ENCODE data around the gene PIK3C2A.
"Not testable (repeated sequence)": the region's sequence is repeated elsewhere in the genome, so short reads cannot be mapped to it uniquely, and the experiment has no call there.

The PIK3C2A gene

GRCh38 chr11:17207317-17208256 lies at the start of gene PIK3C2A:
Gene PIK3C2A (minus strand): TSS chr11:17207986. CDS start chr11:17169741, 38,245 bp downstream.
- in situ Hi-C loops (cut with MboI; ENCODE audit: low pct_unique_long_range_greater_than_20kb, low sequenced_read_pairs), result no loop called here
- DNase-seq, result peak; percentile 93

- in situ Hi-C loops (cut with MboI; ENCODE audit: low pct_unique_long_range_greater_than_20kb, low sequenced_read_pairs), result no loop called here
- no peak for DNase-seq
These were observed 49.4 kb upstream of the PIK3C2A start for GRCh38 chr11:17257196-17257595.

GRCh38 chr11:17256512-17256911 lies 48.7 kb upstream of the PIK3C2A start:
- DNase-seq, result no peak
- in situ Hi-C loops (cut with MboI; ENCODE audit: low pct_unique_long_range_greater_than_20kb, low sequenced_read_pairs), result no loop called here

- no peak for DNase-seq
- in situ Hi-C loops (cut with MboI; ENCODE audit: low pct_unique_long_range_greater_than_20kb, low sequenced_read_pairs), result no loop called here
These were observed 44.9 kb upstream of the PIK3C2A start for GRCh38 chr11:17252704-17253103.

GRCh38 chr11:17250561-17251350 lies 43.0 kb upstream of the PIK3C2A start:
- DNase-seq, result no peak
- in situ Hi-C loops (cut with MboI; ENCODE audit: low pct_unique_long_range_greater_than_20kb, low sequenced_read_pairs), result no loop called here

GRCh38 chr11:17244046-17244445 lies 36.3 kb upstream of the PIK3C2A start:
- peak; percentile 15 for DNase-seq
- in situ Hi-C loops (cut with MboI; ENCODE audit: low pct_unique_long_range_greater_than_20kb, low sequenced_read_pairs), result no loop called here

GRCh38 chr11:17242954-17243353 lies 35.2 kb upstream of the PIK3C2A start:
- DNase-seq; in situ Hi-C loops (cut with MboI; ENCODE audit: low pct_unique_long_range_greater_than_20kb, low sequenced_read_pairs): not testable (repeated sequence)

GRCh38 chr11:17240780-17241179 lies 33.0 kb upstream of the PIK3C2A start:
- no peak for DNase-seq
- in situ Hi-C loops (cut with MboI; ENCODE audit: low pct_unique_long_range_greater_than_20kb, low sequenced_read_pairs), result no loop called here

GRCh38 chr11:17239927-17240326 lies 32.1 kb upstream of the PIK3C2A start:
- DNase-seq; in situ Hi-C loops (cut with MboI; ENCODE audit: low pct_unique_long_range_greater_than_20kb, low sequenced_read_pairs): not testable (repeated sequence)

- no peak for DNase-seq
- in situ Hi-C loops (cut with MboI; ENCODE audit: low pct_unique_long_range_greater_than_20kb, low sequenced_read_pairs), result no loop called here
These were observed 30.6 kb upstream of the PIK3C2A start for GRCh38 chr11:17238377-17238776.

GRCh38 chr11:17233101-17233500 lies 25.3 kb upstream of the PIK3C2A start:
- in situ Hi-C loops (cut with MboI; ENCODE audit: low pct_unique_long_range_greater_than_20kb, low sequenced_read_pairs), result no loop called here
- no peak for DNase-seq

GRCh38 chr11:17230867-17231851 lies 23.4 kb upstream of the PIK3C2A start:
- in situ Hi-C loops (cut with MboI; ENCODE audit: low pct_unique_long_range_greater_than_20kb, low sequenced_read_pairs), result no loop called here

GRCh38 chr11:17229481-17230152 lies 21.8 kb upstream of the PIK3C2A start:
- DNase-seq, result no peak
- in situ Hi-C loops (cut with MboI; ENCODE audit: low pct_unique_long_range_greater_than_20kb, low sequenced_read_pairs), result no loop called here

More at GRCh38 chr11:17230867-17231851, 23.4 kb upstream of the PIK3C2A start:
- peak; percentile 34 for DNase-seq

GRCh38 chr11:17228186-17228925 lies 20.6 kb upstream of the PIK3C2A start:
- DNase-seq; in situ Hi-C loops (cut with MboI; ENCODE audit: low pct_unique_long_range_greater_than_20kb, low sequenced_read_pairs): not testable (repeated sequence)

GRCh38 chr11:17224727-17225126 lies 16.9 kb upstream of the PIK3C2A start:
- in situ Hi-C loops (cut with MboI; ENCODE audit: low pct_unique_long_range_greater_than_20kb, low sequenced_read_pairs), result no loop called here
- no peak for DNase-seq

- peak; percentile 45 for DNase-seq
- in situ Hi-C loops (cut with MboI; ENCODE audit: low pct_unique_long_range_greater_than_20kb, low sequenced_read_pairs), result no loop called here
These were observed 14.2 kb upstream of the PIK3C2A start for GRCh38 chr11:17221968-17222367.

GRCh38 chr11:17219016-17219415 lies 11.2 kb upstream of the PIK3C2A start:
- no peak for DNase-seq
- in situ Hi-C loops (cut with MboI; ENCODE audit: low pct_unique_long_range_greater_than_20kb, low sequenced_read_pairs), result no loop called here

- DNase-seq, result no peak
- in situ Hi-C loops (cut with MboI; ENCODE audit: low pct_unique_long_range_greater_than_20kb, low sequenced_read_pairs), result no loop called here
These were observed 10.6 kb upstream of the PIK3C2A start for GRCh38 chr11:17218403-17218802.
